Measurements from ENCODE around the gene CRELD1.
"Not testable (repeated sequence)": the region's sequence is repeated elsewhere in the genome, so short reads cannot be mapped to it uniquely, and the experiment has no call there.

The CRELD1 gene

GRCh38 chr3:9937486-9938238 lies 4.0 kb downstream of the CRELD1 start:
- TF ChIP-seq CTCF (IDR thresholded peaks at IDR 0.05; ENCODE audit: borderline replicate concordance, insufficient read depth, low read depth, low read length), result no peak

GRCh38 chr3:9938966-9939365 lies 5.3 kb downstream of the CRELD1 start:
- no peak overlapping the region for H3K4me3 ChIP-seq (ENCODE audit: low read depth, low read length)
- TF ChIP-seq CTCF (IDR thresholded peaks at IDR 0.05; ENCODE audit: borderline replicate concordance, insufficient read depth, low read depth, low read length), result no peak

More at GRCh38 chr3:9937486-9938238, 4.0 kb downstream of the CRELD1 start:
- no peak overlapping the region for H3K4me3 ChIP-seq (ENCODE audit: low read depth, low read length)

- not testable (repeated sequence) for H3K4me3 ChIP-seq (ENCODE audit: low read depth, low read length)
Measured at GRCh38 chr3:9939906-9940305, 6.3 kb downstream of the CRELD1 start.

DNA sequence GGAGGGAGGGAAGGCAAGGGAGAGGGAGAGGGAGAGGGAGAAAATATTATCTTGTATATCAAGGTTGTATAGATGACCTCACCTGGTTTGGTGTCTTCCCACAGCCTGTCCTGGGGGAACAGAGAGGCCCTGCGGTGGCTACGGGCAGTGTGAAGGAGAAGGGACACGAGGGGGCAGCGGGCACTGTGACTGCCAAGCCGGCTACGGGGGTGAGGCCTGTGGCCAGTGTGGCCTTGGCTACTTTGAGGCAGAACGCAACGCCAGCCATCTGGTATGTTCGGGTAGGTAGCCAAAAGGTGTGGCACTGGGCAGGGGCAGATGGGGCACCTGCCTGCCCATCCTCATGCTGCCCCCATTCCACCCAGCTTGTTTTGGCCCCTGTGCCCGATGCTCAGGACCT lies 7.1 kb downstream of the CRELD1 start:
- TF ChIP-seq CTCF (IDR thresholded peaks at IDR 0.05; ENCODE audit: borderline replicate concordance, insufficient read depth, low read depth, low read length), result no peak
- no peak overlapping the region for H3K4me3 ChIP-seq (ENCODE audit: low read depth, low read length)

DNA sequence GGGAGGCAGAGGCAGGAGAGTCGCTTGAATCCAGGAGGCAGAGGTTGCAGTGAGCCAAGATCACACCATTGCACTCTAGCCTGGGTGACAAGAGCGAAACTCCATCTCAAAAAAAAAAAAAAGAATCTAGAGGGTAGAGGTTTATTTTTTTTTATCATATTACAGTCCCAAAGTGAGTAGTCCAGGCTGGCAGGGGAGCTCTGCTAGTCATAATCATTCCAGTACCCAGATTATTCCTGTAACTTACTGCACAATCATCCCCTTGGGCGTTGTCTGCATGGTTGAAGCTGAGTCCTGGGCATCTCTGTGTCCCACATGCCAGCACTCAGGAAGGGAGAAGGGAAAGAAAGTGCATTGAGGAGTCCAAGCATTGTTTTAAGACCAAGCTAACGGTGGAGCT lies 8.5 kb downstream of the CRELD1 start:
- H3K4me3 ChIP-seq (ENCODE audit: low read depth, low read length), result no peak overlapping the region
- no peak for TF ChIP-seq CTCF (IDR thresholded peaks at IDR 0.05; ENCODE audit: borderline replicate concordance, insufficient read depth, low read depth, low read length)

DNA sequence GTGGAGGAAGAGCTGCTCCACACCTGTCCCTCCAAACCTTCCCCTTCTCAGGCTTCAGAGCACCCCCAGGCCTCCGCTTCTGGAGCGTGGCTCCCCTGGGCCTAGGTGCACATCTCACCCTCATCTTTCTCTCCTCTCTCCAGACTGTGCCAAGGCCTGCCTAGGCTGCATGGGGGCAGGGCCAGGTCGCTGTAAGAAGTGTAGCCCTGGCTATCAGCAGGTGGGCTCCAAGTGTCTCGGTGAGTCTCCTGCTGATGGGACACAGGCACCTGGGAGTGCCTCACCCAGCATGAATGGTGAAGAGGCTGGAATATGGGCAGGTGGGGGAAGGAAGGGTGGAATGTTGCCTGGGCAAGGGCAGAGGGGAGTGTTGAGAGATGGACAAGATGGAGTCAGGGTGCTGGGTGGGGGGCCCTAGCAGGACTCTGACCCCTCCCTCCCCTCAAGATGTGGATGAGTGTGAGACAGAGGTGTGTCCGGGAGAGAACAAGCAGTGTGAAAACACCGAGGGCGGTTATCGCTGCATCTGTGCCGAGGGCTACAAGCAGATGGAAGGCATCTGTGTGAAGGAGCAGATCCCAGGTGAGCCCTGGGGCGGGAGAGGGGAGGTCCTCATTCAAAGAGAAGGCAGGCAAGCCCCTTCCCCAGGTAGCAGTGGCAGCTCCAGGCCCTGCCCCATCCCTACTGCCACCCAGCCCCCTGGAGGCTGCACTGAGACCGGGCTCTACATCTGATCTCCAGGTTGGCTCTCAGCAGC lies 9.5 kb downstream of the CRELD1 start:
- TF ChIP-seq CTCF (IDR thresholded peaks at IDR 0.05; ENCODE audit: borderline replicate concordance, insufficient read depth, low read depth, low read length), result no peak
- H3K4me3 ChIP-seq (ENCODE audit: low read depth, low read length), result no peak overlapping the region

DNA sequence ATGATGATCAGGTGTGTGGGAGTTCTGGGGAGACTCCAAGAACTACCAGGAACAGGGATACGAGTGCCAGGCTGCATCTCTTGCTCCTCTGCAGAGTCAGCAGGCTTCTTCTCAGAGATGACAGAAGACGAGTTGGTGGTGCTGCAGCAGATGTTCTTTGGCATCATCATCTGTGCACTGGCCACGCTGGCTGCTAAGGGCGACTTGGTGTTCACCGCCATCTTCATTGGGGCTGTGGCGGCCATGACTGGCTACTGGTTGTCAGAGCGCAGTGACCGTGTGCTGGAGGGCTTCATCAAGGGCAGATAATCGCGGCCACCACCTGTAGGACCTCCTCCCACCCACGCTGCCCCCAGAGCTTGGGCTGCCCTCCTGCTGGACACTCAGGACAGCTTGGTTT lies 10.6 kb downstream of the CRELD1 start:
- H3K4me3 ChIP-seq (ENCODE audit: low read depth, low read length), result no peak overlapping the region
- TF ChIP-seq CTCF (IDR thresholded peaks at IDR 0.05; ENCODE audit: borderline replicate concordance, insufficient read depth, low read depth, low read length), result no peak
